ENCODE data around the gene SRD5A3. TPM values are rescaled to one million over a fixed set of nuclear protein-coding genes. Genes with fewer than 3 reads are reported as not detected.
"Not testable (repeated sequence)": the region's sequence is repeated elsewhere in the genome, so short reads cannot be mapped to it uniquely, and the experiment has no call there.

SRD5A3 gene
- polyA plus RNA-seq, 1 experiment = 15.2 TPM

- CTCF ChIA-PET = interaction anchor here (0.6 to 1.3 kb wide), 2 partner anchors 39 to 696 kb away, joined by 3 to 4 read pairs; no protein-coding TSS in a partner anchor
- Histone ChIP-seq H3K36me3 (ENCODE audit: control insufficient read depth, insufficient read depth, low read length) (peaks cover 3% of the 10 kb centered on the region; the same call in 1 of the 2 replicates), H3K4me3 (ENCODE audit: low read depth, low read length) (no peak overlapping the region), H3K27me3 (ENCODE audit: control insufficient read depth, insufficient read depth, low read length) (no peaks in the 10 kb centered on the region)
- POLR2A ChIA-PET = no interaction called here
- no peak for DNase-seq (ENCODE audit: low read depth)
- TF ChIP-seq, protein P1, sequence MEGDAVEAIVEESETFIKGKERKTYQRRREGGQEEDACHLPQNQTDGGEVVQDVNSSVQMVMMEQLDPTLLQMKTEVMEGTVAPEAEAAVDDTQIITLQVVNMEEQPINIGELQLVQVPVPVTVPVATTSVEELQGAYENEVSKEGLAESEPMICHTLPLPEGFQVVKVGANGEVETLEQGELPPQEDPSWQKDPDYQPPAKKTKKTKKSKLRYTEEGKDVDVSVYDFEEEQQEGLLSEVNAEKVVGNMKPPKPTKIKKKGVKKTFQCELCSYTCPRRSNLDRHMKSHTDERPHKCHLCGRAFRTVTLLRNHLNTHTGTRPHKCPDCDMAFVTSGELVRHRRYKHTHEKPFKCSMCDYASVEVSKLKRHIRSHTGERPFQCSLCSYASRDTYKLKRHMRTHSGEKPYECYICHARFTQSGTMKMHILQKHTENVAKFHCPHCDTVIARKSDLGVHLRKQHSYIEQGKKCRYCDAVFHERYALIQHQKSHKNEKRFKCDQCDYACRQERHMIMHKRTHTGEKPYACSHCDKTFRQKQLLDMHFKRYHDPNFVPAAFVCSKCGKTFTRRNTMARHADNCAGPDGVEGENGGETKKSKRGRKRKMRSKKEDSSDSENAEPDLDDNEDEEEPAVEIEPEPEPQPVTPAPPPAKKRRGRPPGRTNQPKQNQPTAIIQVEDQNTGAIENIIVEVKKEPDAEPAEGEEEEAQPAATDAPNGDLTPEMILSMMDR (IDR thresholded peaks at IDR 0.05; ENCODE audit: insufficient read depth, low read depth, low read length) = no peak
These were observed 5.8 kb downstream of the SRD5A3 start for GRCh38 chr4:55351824-55352223.

DNA sequence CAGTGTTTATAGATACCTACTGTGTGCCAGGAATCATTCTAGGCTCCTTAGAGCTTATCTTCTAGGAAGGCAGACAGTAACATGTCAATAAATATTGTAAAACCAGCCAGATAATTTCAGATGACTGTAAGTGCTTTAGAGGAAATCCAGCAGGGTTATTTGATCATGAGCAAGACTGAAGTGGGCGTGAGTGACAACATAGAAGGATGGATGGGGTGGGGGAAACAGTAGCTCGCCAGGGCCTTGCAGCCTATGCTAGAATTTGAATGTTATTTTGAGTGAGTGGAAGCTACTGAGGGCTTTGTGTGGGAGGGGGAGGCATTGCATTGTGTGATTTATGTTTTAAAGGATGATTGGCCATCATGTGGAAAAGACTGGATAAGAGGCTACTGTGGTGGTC is 6.7 kb downstream of the SRD5A3 start:
- ChIA-PET POLR2A (no interaction called here), CTCF (no interaction called here)
- Histone ChIP-seq H3K4me3 (ENCODE audit: low read depth, low read length) (no peak overlapping the region), H3K27me3 (ENCODE audit: control insufficient read depth, insufficient read depth, low read length) (no peaks in the 10 kb centered on the region), H3K36me3 (ENCODE audit: control insufficient read depth, insufficient read depth, low read length) (peaks cover 3% of the 10 kb centered on the region; the same call in 1 of the 2 replicates)
- TF ChIP-seq, protein P1 (IDR thresholded peaks at IDR 0.05; ENCODE audit: insufficient read depth, low read depth, low read length) = no peak
- no peak for DNase-seq (ENCODE audit: low read depth)

- POLR2A ChIA-PET; H3K27me3 ChIP-seq (ENCODE audit: control insufficient read depth, insufficient read depth, low read length); H3K4me3 ChIP-seq (ENCODE audit: low read depth, low read length); H3K36me3 ChIP-seq (ENCODE audit: control insufficient read depth, insufficient read depth, low read length); DNase-seq (ENCODE audit: low read depth); CTCF ChIA-PET: not testable (repeated sequence)
These were observed 7.2 kb downstream of the SRD5A3 start for GRCh38 chr4:55353228-55353747.

DNA sequence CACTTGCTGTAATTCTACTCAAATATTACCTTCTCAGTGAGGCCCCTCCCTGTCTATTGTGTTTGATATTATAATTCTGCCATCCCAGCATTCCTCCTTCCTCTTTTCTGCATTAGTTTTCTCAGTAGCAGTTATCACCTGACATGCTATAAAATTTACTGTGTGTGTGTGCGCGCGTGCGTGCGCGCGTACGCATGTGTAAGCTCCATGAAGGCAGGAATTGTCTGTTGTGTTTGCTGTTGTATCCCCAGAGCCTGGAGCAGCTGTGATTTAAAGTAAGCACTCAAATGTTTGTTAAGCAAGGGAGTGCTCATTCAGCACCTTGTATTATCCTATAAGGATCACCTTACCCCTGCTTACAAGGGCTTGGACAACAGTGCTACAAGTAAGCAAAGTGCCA is 8.6 kb downstream of the SRD5A3 start:
- ChIA-PET POLR2A (no interaction called here), CTCF (interaction anchor here (0.8 kb wide), 1 partner anchor 9 kb away, joined by 4 read pairs; the partner anchor contains the start of gene SRD5A3)
- DNase-seq (ENCODE audit: low read depth) = no peak
- Histone ChIP-seq H3K27me3 (ENCODE audit: control insufficient read depth, insufficient read depth, low read length) (no peaks in the 10 kb centered on the region), H3K36me3 (ENCODE audit: control insufficient read depth, insufficient read depth, low read length) (peaks cover 3% of the 10 kb centered on the region; the same call in 1 of the 2 replicates), H3K4me3 (ENCODE audit: low read depth, low read length) (no peak overlapping the region)
- TF ChIP-seq, protein P1 (IDR thresholded peaks at IDR 0.05; ENCODE audit: insufficient read depth, low read depth, low read length) = no peak

GRCh38 chr4:55355555-55355954 is 9.5 kb downstream of the SRD5A3 start:
- Histone ChIP-seq H3K27me3 (ENCODE audit: control insufficient read depth, insufficient read depth, low read length) (no peaks in the 10 kb centered on the region), H3K36me3 (ENCODE audit: control insufficient read depth, insufficient read depth, low read length) (peaks cover 3% of the 10 kb centered on the region; the same call in 1 of the 2 replicates), H3K4me3 (ENCODE audit: low read depth, low read length) (no peak overlapping the region)
- ChIA-PET POLR2A (no interaction called here), CTCF (interaction anchor here (0.8 to 1.9 kb wide), 2 partner anchors 8 to 10 kb away, joined by 4 read pairs; partner anchors contain the start of gene SRD5A3)
- DNase-seq (ENCODE audit: low read depth) = no peak
- TF ChIP-seq, protein P1 (IDR thresholded peaks at IDR 0.05; ENCODE audit: insufficient read depth, low read depth, low read length) = no peak

DNA sequence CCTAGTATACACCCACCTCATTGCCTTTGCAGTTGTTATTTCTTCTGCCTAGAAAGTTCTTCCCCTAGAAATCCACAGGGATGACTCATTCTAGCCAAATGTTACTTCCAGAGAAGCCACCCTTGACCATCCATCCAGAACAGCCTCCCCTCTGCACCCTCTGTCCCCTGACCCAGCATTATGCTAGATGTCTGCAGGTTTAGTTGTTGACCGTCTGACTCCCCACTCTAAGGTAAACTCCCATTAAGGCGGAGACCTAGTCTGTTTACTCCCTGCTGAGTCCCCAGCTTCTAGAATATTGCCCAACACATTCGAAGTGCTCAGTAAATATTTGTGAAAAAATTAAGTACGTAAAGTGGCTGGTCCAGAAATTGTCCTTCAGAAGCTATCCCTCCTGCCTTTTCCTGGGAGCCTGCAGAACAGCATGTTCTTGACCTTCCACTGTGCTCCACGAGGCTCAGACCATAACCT is 11.0 kb downstream of the SRD5A3 start:
- DNase-seq (ENCODE audit: low read depth) = no peak
- ChIA-PET CTCF (interaction anchor here (0.7 to 1.9 kb wide), 3 partner anchors 10 to 78 kb away, joined by 4 read pairs; no protein-coding TSS in a partner anchor), POLR2A (no interaction called here)
- Histone ChIP-seq H3K36me3 (ENCODE audit: control insufficient read depth, insufficient read depth, low read length) (peaks cover 3% of the 10 kb centered on the region; the same call in 1 of the 2 replicates), H3K27me3 (ENCODE audit: control insufficient read depth, insufficient read depth, low read length) (no peaks in the 10 kb centered on the region), H3K4me3 (ENCODE audit: low read depth, low read length) (no peak overlapping the region)
- TF ChIP-seq, protein P1 (IDR thresholded peaks at IDR 0.05; ENCODE audit: insufficient read depth, low read depth, low read length) = no peak

Data from BJ (cell line).